GM23338 (cell line): ENCODE measurements around the gene ARRDC5. TPM values are rescaled to one million over a fixed set of nuclear protein-coding genes. Genes with fewer than 3 reads are reported as not detected.

Experiments used
- ATAC-seq: fragments of 200-7000 bp; cut with Tn5 transposase; 3 replicates; pipeline ENCODE4 v1.9.1; 2020
- DNase-seq: peaks from one replicate; pipeline ENCODE4 v3.0.0-alpha.2; 2015; ENCODE audit warnings: low spot score
- H2AFZ ChIP-seq: fragments of 200-600 bp; sonication (generic); 2 replicates; pipeline ENCODE4 v1.8.0; 2016; ENCODE audit warnings: antibody characterized with exemption, mild to moderate bottlenecking, moderate library complexity
- H3F3A ChIP-seq: fragments of 200-600 bp; sonication (generic); replicated peaks from 2 replicates; pipeline ENCODE4 v1.8.0; 2017; ENCODE audit warnings: antibody characterized with exemption, mixed run types, low read depth
- H3K27ac ChIP-seq: fragments of 200-600 bp; sonication (generic); 2 replicates; pipeline ENCODE4 v1.6.1; 2016; ENCODE audit warnings: low read depth
- H3K27me3 ChIP-seq: fragments of 200-600 bp; sonication (generic); 2 replicates; pipeline ENCODE4 v1.8.0; 2016; ENCODE audit warnings: mild to moderate bottlenecking, mixed run types, moderate library complexity; ENCODE audit not compliant: insufficient read depth
- H3K36me3 ChIP-seq: fragments of 200-600 bp; sonication (generic); 2 replicates; pipeline ENCODE4 v1.8.0; 2016; ENCODE audit warnings: mild to moderate bottlenecking; ENCODE audit not compliant: insufficient read depth
- H3K4me1 ChIP-seq: fragments of 200-600 bp; sonication (generic); 2 replicates; pipeline ENCODE4 v1.8.0; 2016; ENCODE audit warnings: mild to moderate bottlenecking, moderate library complexity; ENCODE audit not compliant: insufficient read depth
- H3K4me2 ChIP-seq: fragments of 200-600 bp; sonication (generic); 2 replicates; pipeline ENCODE4 v1.7.1; 2017; ENCODE audit warnings: mixed run types
- H3K4me3 ChIP-seq: fragments of 200-600 bp; sonication (generic); 2 replicates; pipeline ENCODE4 v1.6.1; 2016; ENCODE audit warnings: mixed run types
- H3K79me2 ChIP-seq: fragments of 200-600 bp; sonication (generic); replicated peaks from 2 replicates; pipeline ENCODE4 v1.8.0; 2017; ENCODE audit warnings: mild to moderate bottlenecking; ENCODE audit not compliant: insufficient read depth
- H3K9me2 ChIP-seq: fragments of 200-600 bp; sonication (generic); 2 replicates; pipeline ENCODE4 v1.8.0; 2017; ENCODE audit not compliant: insufficient read depth
- H4K20me1 ChIP-seq: fragments of 200-600 bp; sonication (generic); replicated peaks from 2 replicates; pipeline ENCODE4 v1.8.0; 2017; ENCODE audit warnings: mild to moderate bottlenecking; ENCODE audit not compliant: insufficient read depth
- H3K27ac Mint-ChIP-seq: 2 replicates; pipeline ENCODE4 v1.8.0; 2020; ENCODE audit warnings: inconsistent platforms, mild to moderate bottlenecking, moderate library complexity, mixed read lengths
- H3K27me3 Mint-ChIP-seq: 3 replicates; pipeline ENCODE4 v1.8.0; 2022; ENCODE audit warnings: low read depth, mild to moderate bottlenecking, moderate library complexity, mixed read lengths, inconsistent platforms; ENCODE audit not compliant: insufficient read depth, poor library complexity
- H3K36me3 Mint-ChIP-seq: 3 replicates; pipeline ENCODE4 v1.8.0; 2021; ENCODE audit warnings: low read depth, mild to moderate bottlenecking, inconsistent platforms, moderate library complexity, mixed read lengths
- H3K4me1 Mint-ChIP-seq: 3 replicates; pipeline ENCODE4 v1.8.0; 2020; ENCODE audit warnings: mild to moderate bottlenecking, inconsistent platforms, mixed read lengths
- H3K4me3 Mint-ChIP-seq: 3 replicates; pipeline ENCODE4 v1.8.0; 2021; ENCODE audit warnings: moderate library complexity, mild to moderate bottlenecking, inconsistent platforms, mixed read lengths
- H3K9me3 Mint-ChIP-seq: 3 replicates; pipeline ENCODE4 v1.8.0; 2020; ENCODE audit warnings: moderate library complexity, mild to moderate bottlenecking, inconsistent platforms, mixed read lengths
- NANOG ChIP-seq: IDR thresholded peaks from 2 replicates; pipeline ENCODE4 v1.6.1; 2016; ENCODE audit warnings: antibody characterized with exemption, borderline replicate concordance
- POLR2AphosphoS5 ChIP-seq: IDR thresholded peaks from 2 replicates; pipeline ENCODE4 v1.6.1; 2016; ENCODE audit warnings: antibody characterized with exemption, low read depth
- STAT1 ChIP-seq: IDR thresholded peaks from one replicate; pipeline ENCODE4 v1.6.1; 2016; ENCODE audit warnings: antibody characterized with exemption; ENCODE audit not compliant: unreplicated experiment
- ZNF331 ChIP-seq: fragments of 250-450 bp; sonication (Bioruptor Pico); IDR thresholded peaks from 2 replicates; pipeline ENCODE4 v1.5.0; 2020; ENCODE audit warnings: low read depth, mild to moderate bottlenecking, moderate library complexity
- ZNF462 ChIP-seq: fragments of 250-450 bp; sonication (Bioruptor Pico); IDR thresholded peaks from 2 replicates; pipeline ENCODE4 v1.5.0; 2020; ENCODE audit warnings: mild to moderate bottlenecking, moderate library complexity
- polyA plus RNA-seq: library from polyadenylated mRNA; unstranded; fragments of >200 nt; fragmentation: Nextera tagmentation; extraction: Ambion mirVana; gene quantifications from 2 replicates; pipeline ENCODE4 v1.2.1, GENCODE V29; 2016
- total RNA-seq: library from RNA; depleted of rRNA; stranded (reverse); fragments of >200 nt; shearing (Covaris generic); gene quantifications from 2 replicates; pipeline ENCODE4 v1.2.3, GENCODE V29; 2014
- TF ChIP-seq, protein P1 (sequence below), 2 experiments: fragments of 200-600 bp in 1 of 2; sonication (generic) in 1 of 2; conservative IDR thresholded peaks; 2 replicates each; pipeline versions ENCODE4 v1.5.1 to v1.6.1; 2016 to 2017; ENCODE audit warnings: antibody characterized with exemption in 2 of 2, low read depth in 2 of 2, mild to moderate bottlenecking in 2 of 2, moderate library complexity in 1 of 2

ARRDC5 gene
- total and polyA plus RNA-seq, 2 experiments from 2014 or later: not detected

- TF ChIP-seq ZNF462 (CRISPR knock-in tag) (no peak), ZNF331 (CRISPR knock-in tag) (no peak), STAT1 (no peak), POLR2AphosphoS5 (no peak), NANOG (no peak)
- TF ChIP-seq, protein P1, sequence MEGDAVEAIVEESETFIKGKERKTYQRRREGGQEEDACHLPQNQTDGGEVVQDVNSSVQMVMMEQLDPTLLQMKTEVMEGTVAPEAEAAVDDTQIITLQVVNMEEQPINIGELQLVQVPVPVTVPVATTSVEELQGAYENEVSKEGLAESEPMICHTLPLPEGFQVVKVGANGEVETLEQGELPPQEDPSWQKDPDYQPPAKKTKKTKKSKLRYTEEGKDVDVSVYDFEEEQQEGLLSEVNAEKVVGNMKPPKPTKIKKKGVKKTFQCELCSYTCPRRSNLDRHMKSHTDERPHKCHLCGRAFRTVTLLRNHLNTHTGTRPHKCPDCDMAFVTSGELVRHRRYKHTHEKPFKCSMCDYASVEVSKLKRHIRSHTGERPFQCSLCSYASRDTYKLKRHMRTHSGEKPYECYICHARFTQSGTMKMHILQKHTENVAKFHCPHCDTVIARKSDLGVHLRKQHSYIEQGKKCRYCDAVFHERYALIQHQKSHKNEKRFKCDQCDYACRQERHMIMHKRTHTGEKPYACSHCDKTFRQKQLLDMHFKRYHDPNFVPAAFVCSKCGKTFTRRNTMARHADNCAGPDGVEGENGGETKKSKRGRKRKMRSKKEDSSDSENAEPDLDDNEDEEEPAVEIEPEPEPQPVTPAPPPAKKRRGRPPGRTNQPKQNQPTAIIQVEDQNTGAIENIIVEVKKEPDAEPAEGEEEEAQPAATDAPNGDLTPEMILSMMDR (conservative IDR thresholded peaks at IDR 0.05; ENCODE audit: low read depth in 2 of 2): no peak
Measured at GRCh38 chr19:4908781-4909155, 6.1 kb upstream of the ARRDC5 start (continued).

DNA sequence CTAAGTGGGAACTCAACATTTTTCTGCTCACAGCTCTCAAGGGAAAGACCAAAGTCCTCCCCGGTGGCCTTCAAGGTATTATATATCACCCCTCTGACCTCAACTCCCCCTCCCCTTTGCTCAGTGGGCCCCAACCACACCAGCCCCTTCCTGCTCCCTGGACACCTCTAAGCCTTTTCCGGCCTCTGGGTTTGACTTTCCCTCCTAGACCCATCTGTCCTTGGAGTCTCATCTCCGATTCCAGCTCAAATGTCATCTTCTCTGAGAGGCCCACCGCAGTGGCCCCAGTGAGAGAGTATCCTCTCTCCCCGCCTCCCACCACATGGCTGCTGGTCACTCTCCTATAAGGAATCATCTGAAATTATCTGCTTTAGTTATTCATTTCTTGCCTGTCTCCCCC lies 5.7 kb upstream of the ARRDC5 start:
- Histone ChIP-seq H3K4me1 (peaks cover 22% of the 10 kb centered on the region), H3K9me2 (no peaks in the 10 kb centered on the region), H3K4me2 (peak overlapping the region; percentile 83), H3F3A (peaks cover 25% of the 10 kb centered on the region), H3K27me3 (peaks cover 20% of the 10 kb centered on the region; the same call in 1 of the 2 replicates), H4K20me1 (peaks cover 17% of the 10 kb centered on the region), H3K27ac (no peak overlapping the region), H3K36me3 (0 out of 2 replicates have a peak, but pooled peaks cover 6% of the 10 kb centered on the region), H3K79me2 (peaks cover 20% of the 10 kb centered on the region), H2AFZ (no peak overlapping the region; the same call in 1 of the 2 replicates), H3K4me3 (no peak overlapping the region)
- Mint-ChIP-seq H3K27me3 (peaks cover 11% of the 10 kb centered on the region), H3K36me3 (peaks cover 22% of the 10 kb centered on the region), H3K27ac (no peak overlapping the region), H3K4me3 (peak overlapping the region; percentile 58), H3K4me1 (peaks cover 21% of the 10 kb centered on the region), H3K9me3 (no peaks in the 10 kb centered on the region)
- ATAC-seq: no peak
- DNase-seq: peak; percentile 44
- TF ChIP-seq, protein P1 (conservative IDR thresholded peaks at IDR 0.05; ENCODE audit: low read depth in 2 of 2): no peak
